ENCODE measurements around the gene OPCML.

DNA sequence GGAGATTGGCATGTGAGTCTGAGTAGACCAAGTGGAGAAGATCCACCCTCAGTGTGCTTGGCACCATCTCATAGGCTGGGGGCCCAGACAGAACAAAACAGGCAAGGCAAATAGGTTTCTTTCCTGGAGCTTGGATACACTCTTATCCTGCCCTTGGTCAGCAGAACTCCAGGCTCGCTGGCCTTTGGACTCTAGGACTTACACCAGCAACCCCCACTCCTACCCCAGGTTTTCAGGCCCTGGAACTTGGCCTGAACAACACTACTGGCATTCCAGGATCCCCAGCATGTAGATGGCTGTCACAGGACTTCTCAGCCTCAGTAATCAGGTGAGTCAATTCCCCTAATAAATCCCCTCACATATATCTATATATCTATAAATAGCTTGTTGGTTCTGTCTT, 637.7 kb downstream of the OPCML start:
- TF ChIP-seq, protein P1, sequence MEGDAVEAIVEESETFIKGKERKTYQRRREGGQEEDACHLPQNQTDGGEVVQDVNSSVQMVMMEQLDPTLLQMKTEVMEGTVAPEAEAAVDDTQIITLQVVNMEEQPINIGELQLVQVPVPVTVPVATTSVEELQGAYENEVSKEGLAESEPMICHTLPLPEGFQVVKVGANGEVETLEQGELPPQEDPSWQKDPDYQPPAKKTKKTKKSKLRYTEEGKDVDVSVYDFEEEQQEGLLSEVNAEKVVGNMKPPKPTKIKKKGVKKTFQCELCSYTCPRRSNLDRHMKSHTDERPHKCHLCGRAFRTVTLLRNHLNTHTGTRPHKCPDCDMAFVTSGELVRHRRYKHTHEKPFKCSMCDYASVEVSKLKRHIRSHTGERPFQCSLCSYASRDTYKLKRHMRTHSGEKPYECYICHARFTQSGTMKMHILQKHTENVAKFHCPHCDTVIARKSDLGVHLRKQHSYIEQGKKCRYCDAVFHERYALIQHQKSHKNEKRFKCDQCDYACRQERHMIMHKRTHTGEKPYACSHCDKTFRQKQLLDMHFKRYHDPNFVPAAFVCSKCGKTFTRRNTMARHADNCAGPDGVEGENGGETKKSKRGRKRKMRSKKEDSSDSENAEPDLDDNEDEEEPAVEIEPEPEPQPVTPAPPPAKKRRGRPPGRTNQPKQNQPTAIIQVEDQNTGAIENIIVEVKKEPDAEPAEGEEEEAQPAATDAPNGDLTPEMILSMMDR (IDR thresholded peaks at IDR 0.05) = no peak
- TF ChIP-seq POLR2AphosphoS5 (IDR thresholded peaks at IDR 0.05; ENCODE audit: low read depth, low read length) = no peak
